Fibroblast of mammary gland (primary cell): Measurements from ENCODE around the gene DGKG.

ENCODE experiments used
- DNase-seq: peaks from one replicate; pipeline ENCODE4 v3.0.0-alpha.2; 2010; ENCODE audit warnings: low read depth
- H3K4me3 ChIP-seq: 2 replicates; pipeline ENCODE4 v1.5.1; 2011; ENCODE audit warnings: low read depth, mild to moderate bottlenecking, low read length, moderate library complexity; ENCODE audit not compliant: control insufficient read depth
- TF ChIP-seq, protein P1 (sequence below): conservative IDR thresholded peaks from 2 replicates; pipeline ENCODE4 v1.5.1; 2011; ENCODE audit warnings: low read depth, low read length, inconsistent platforms; ENCODE audit not compliant: control insufficient read depth, insufficient read depth

The DGKG gene

GRCh38 chr3:186150041-186150830 is 211.8 kb downstream of the DGKG start:
- DNase-seq = no peak
- H3K4me3 ChIP-seq = no peak overlapping the region
- TF ChIP-seq, protein P1, sequence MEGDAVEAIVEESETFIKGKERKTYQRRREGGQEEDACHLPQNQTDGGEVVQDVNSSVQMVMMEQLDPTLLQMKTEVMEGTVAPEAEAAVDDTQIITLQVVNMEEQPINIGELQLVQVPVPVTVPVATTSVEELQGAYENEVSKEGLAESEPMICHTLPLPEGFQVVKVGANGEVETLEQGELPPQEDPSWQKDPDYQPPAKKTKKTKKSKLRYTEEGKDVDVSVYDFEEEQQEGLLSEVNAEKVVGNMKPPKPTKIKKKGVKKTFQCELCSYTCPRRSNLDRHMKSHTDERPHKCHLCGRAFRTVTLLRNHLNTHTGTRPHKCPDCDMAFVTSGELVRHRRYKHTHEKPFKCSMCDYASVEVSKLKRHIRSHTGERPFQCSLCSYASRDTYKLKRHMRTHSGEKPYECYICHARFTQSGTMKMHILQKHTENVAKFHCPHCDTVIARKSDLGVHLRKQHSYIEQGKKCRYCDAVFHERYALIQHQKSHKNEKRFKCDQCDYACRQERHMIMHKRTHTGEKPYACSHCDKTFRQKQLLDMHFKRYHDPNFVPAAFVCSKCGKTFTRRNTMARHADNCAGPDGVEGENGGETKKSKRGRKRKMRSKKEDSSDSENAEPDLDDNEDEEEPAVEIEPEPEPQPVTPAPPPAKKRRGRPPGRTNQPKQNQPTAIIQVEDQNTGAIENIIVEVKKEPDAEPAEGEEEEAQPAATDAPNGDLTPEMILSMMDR = no peak

GRCh38 chr3:186149319-186149960 is 212.6 kb downstream of the DGKG start:
- H3K4me3 ChIP-seq = no peak overlapping the region
- TF ChIP-seq, protein P1 = no peak
- DNase-seq = no peak

DNA sequence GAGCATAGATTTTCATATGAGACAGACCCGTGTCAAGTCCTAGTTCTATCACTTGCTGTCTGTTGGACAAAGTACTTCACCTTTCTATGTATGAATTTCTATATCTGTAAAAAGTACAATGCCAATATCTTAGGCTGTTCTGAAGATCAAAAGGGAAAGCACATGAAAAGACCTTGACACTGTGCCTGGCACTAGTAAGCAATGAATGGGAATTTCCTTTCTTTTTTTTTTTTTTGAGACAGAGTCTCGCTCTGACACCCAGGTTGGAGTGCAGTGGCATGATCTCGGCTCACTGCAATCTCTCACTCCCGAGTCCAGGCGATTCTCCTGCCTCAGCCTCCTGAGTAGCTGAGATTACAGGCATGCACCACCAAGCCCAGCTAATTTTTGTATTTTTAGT is 217.8 kb downstream of the DGKG start:
- H3K4me3 ChIP-seq = no peak overlapping the region
- TF ChIP-seq, protein P1 = no peak
- no peak for DNase-seq

- TF ChIP-seq, protein P1 = no peak
- DNase-seq = no peak
- H3K4me3 ChIP-seq = no peak overlapping the region
Measured at GRCh38 chr3:186143250-186143649, 218.8 kb downstream of the DGKG start.

- TF ChIP-seq, protein P1 = no peak
Measured at GRCh38 chr3:186142393-186142932, 219.6 kb downstream of the DGKG start.

GRCh38 chr3:186141790-186142189 is 220.2 kb downstream of the DGKG start:
- TF ChIP-seq, protein P1 = no peak
- no peak overlapping the region for H3K4me3 ChIP-seq
- no peak for DNase-seq

More at GRCh38 chr3:186142393-186142932, 219.6 kb downstream of the DGKG start:
- no peak overlapping the region for H3K4me3 ChIP-seq
- no peak for DNase-seq
